Anterior cingulate cortex (tissue), 58 donors: ENCODE data around the gene ZNF248.
"Not testable (repeated sequence)": the region's sequence is repeated elsewhere in the genome, so short reads cannot be mapped to it uniquely, and the experiment has no call there.

Experiments used
- DNase-seq, 58 donors: peaks; one replicate each; lab custom pipeline; 2025; lab: John Stamatoyannopoulos, UW

The ZNF248 gene

GRCh38 chr10:37857287-37858211 is at the start of gene ZNF248:
Gene ZNF248 (minus strand): TSS chr10:37857610. CDS start chr10:37856310, 1,300 bp downstream.
- peak; percentile 79 to 97 (median 94) for DNase-seq

- DNase-seq, result no peak
Measured at GRCh38 chr10:37906382-37906781, 49.0 kb upstream of the ZNF248 start.

- no peak for DNase-seq
Measured at GRCh38 chr10:37896436-37896835, 39.0 kb upstream of the ZNF248 start.

DNA sequence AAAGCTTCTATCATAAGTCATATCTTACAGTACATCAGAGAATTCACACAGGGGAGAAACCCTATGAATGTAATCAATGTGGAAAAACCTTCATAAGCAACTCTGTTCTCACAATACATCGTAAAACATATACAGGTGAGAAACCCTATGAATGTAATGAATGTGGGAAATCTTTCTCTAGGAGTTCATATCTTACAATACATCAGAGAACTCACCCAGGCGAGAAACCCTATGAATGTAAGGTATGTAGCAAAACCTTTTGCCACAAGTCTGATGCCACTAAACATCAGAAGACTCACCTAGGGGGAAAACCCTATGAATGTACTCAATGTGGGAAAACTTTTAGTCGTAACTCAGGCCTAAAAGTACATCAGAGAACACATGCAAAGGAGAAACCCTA is 38.3 kb upstream of the ZNF248 start:
- DNase-seq, result no peak

- no peak for DNase-seq
Measured at GRCh38 chr10:37885850-37886249, 28.4 kb upstream of the ZNF248 start.

- no peak for DNase-seq
Measured at GRCh38 chr10:37872955-37873354, 15.5 kb upstream of the ZNF248 start.

DNA sequence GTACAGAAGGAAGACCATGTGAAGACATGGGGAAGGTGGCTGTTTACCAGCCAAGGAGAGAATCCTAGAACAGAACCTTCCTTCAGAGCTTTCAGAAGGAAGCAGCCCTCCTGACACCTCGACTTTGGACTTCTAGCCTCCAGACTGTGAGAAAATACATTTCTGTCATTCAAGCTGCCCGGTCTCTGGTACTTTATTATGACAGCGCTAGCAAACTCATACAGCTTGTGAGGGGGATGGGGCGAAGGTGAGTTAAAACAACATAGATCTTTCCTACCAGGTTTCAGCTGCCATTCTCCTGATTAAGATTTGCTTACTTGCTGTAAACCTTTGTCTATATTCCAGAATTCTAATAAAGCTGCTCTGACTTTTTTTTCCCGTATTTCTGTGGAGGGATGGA is 14.9 kb upstream of the ZNF248 start:
- no peak for DNase-seq

DNA sequence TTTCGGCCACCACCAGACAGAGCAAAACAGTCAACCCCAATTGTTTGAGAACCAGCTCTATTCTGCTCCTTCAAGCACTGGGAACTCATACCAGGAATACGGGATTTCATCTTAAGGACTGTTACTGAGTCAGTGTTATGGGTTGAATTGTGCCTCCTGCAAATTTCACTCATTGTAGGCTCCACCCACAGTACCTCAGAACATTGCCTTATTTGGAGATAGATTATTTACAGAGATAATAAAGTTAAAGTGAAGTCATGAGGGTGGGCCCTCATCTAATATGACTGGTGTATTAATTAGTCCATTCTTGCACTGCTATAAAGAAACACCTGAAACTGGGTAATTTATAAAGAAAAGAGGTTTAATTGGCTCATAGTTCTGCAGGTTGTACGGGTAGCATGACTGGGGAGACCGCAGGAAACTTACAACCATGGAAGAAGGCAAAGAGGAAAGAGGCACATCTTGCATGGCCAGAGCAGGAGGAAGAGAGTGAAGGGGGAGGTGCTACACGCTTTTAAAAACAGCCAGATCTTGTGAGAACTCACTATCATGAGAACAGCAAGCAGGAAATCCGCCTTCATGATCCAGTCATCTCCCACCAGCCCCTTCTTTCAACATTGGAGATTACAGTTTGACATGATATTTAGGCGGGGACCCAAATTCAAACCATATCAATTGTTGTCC is 14.3 kb upstream of the ZNF248 start:
- DNase-seq, result no peak

- no peak for DNase-seq
Measured at GRCh38 chr10:37871143-37871542, 13.7 kb upstream of the ZNF248 start.

DNA sequence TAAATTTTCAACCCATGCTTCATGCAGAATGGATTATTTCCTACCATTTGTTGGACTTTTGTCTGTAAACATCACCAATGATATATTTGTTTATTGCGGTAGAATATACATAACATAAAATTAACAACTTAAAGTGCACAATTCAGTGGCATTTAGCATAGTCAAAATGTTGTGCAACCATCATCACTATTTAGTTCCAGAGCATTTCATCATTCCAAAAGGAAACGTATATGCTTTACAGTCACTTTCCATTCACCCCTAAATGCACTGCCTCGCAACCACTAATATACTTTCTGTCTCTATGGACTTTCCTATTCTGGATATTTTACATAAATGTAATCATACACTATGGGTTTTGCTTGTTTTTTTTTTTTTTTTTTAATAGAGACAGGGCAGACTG is 11.4 kb upstream of the ZNF248 start:
- no peak for DNase-seq

GRCh38 chr10:37865957-37866803 is 8.8 kb upstream of the ZNF248 start:
- no peak for DNase-seq

GRCh38 chr10:37865264-37865663 is 7.9 kb upstream of the ZNF248 start:
- no peak for DNase-seq

GRCh38 chr10:37860494-37861190 is 3.2 kb upstream of the ZNF248 start:
- DNase-seq, result no peak

- not testable (repeated sequence) for DNase-seq
Measured at GRCh38 chr10:37859270-37859669, 1.9 kb upstream of the ZNF248 start.

DNA sequence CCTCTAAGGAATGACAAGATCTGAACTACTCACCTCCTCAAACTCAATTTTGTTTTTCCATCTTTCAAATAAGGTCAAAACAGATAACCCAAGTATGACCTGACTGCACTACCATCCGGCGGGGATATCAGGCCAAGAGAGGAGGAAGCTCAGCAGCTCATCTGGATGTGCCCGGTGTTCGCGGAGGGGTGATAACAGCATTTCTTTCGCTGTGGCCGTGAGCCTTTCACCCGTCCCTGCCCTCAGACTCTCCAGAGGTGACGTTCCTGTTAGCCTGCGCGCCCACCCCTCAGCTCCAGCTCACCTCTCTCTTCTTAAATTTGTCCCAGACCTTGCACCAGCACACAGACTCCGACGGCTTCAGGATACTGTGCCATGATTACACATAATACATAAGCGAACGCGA is 526 bp downstream of the ZNF248 start:
- DNase-seq, result peak in 20 of 58 donors; percentile 11 to 61 (median 38)

DNA sequence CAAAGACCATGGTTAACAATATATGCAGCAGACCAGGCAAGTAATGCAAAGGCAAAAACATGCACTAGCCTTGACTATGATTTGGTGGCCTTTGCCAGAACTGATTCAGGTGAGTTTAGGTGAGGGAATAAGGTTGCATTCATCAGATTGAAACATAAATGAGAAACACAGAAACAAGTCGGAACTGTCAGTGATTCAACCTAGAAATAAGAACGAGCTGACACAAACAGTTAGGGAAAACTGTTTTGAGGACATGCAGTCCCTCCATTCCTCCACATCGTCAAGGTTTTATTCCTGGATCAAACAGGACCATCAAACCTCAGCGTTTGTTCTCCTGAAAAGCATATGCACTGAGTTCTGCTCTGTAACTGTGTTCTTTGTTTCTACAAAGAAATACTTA is 1.8 kb downstream of the ZNF248 start:
- DNase-seq, result peak in 1 of 58 donors; percentile 3

GRCh38 chr10:37854626-37855025 is 2.8 kb downstream of the ZNF248 start:
- no peak for DNase-seq

DNA sequence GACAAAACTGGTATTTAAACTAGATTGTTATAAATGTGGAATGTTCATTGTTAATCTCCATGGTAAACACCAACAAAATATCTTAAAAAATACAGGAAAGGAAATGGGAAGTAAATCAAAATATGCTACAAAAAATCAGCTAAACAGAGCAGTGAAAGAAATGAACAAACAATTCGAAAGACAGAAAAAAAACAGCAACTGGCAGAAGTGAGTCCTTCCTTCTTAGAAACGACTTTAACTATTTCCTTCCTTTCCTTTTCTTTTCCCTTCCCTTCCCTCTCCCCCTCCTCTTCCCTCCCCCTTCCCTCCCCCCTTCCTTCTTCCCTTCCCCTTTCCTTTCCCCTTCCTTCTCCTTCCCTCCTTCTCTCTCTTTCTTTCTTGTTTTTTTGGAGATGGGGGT is 12.8 kb downstream of the ZNF248 start:
- no peak for DNase-seq

GRCh38 chr10:37839243-37839642 is 18.2 kb downstream of the ZNF248 start:
- no peak for DNase-seq
